K562 (cell line): Measurements from ENCODE around the gene MRNIP. TPM values are rescaled to one million over a fixed set of nuclear protein-coding genes. Genes with fewer than 3 reads are reported as not detected.
A peak's percentile ranks its signal among the peaks of the same experiment; 100 is the strongest.

ENCODE experiments used
- DACH1 ChIP-seq: fragments of 450-650 bp; IDR thresholded peaks from 2 replicates; pipeline ENCODE4 v1.6.1; 2018; ENCODE audit not compliant: partially characterized antibody
- E2F6 ChIP-seq, 2 experiments: IDR thresholded peaks; 2 replicates each; pipeline ENCODE4 v1.6.1; 2011; ENCODE audit warnings: borderline replicate concordance in 1 of 2, control low read depth in 1 of 2, low read depth in 1 of 2, low read length in 1 of 2, mild to moderate bottlenecking in 1 of 2, mixed read lengths in 1 of 2, moderate library complexity in 1 of 2; ENCODE audit not compliant: insufficient read depth in 1 of 2, insufficient read length in 1 of 2, poor library complexity in 1 of 2, severe bottlenecking in 1 of 2; ENCODE audit errors: extremely low read depth in 1 of 2
- ETV1 ChIP-seq: fragments of 450-650 bp; conservative IDR thresholded peaks from 2 replicates; pipeline ENCODE4 v1.6.1; 2016; ENCODE audit warnings: missing genetic modification characterization, control low read depth, low read depth, missing compliant biosample characterization
- GABPB2 ChIP-seq: fragments of 250-450 bp; sonication (Bioruptor Pico); conservative IDR thresholded peaks from 2 replicates; pipeline ENCODE4 v1.5.1; 2021; ENCODE audit warnings: mild to moderate bottlenecking
- HEY1 ChIP-seq: fragments of 250-450 bp; sonication (Bioruptor Pico); IDR thresholded peaks from 2 replicates; pipeline ENCODE4 v1.5.0; 2020; ENCODE audit warnings: mild to moderate bottlenecking, moderate library complexity, borderline replicate concordance
- JUN ChIP-seq, 2 experiments: sonication (generic) in 1 of 2; formaldehyde crosslinking in 1 of 2; IDR thresholded peaks; 2 replicates each; pipeline versions ENCODE4 v1.6.1 to v1.8.0; 2012 to 2022; ENCODE audit warnings: borderline replicate concordance in 2 of 2, mild to moderate bottlenecking in 2 of 2, improper control_type of control experiment in 1 of 2, low read depth in 1 of 2, low read length in 1 of 2, missing genetic modification reagents in 1 of 2
- NFE2L1 ChIP-seq: fragments of 450-650 bp; IDR thresholded peaks from 2 replicates; pipeline ENCODE4 v1.6.1; 2016; ENCODE audit warnings: missing genetic modification characterization, low read depth, mild to moderate bottlenecking, missing compliant biosample characterization, moderate library complexity, borderline replicate concordance
- RAD21 ChIP-seq, 2 experiments: fragments of 250-450 bp in 1 of 2; fragments of 450-650 bp in 1 of 2; sonication (Bioruptor Pico) in 1 of 2; formaldehyde crosslinking in 1 of 2; IDR thresholded peaks in 1 of 2; conservative IDR thresholded peaks in 1 of 2; 2 replicates each; pipeline versions ENCODE4 v1.4.0 to v1.8.0; 2020 to 2022; ENCODE audit warnings: mild to moderate bottlenecking in 2 of 2, moderate library complexity in 1 of 2
- RBM15 ChIP-seq: fragments of 200-400 bp; formaldehyde crosslinking; IDR thresholded peaks from 2 replicates; pipeline ENCODE4 v1.6.1; 2018; ENCODE audit warnings: mild to moderate bottlenecking, low read length, moderate library complexity; ENCODE audit not compliant: insufficient read depth
- SPI1 ChIP-seq: IDR thresholded peaks from 2 replicates; pipeline ENCODE4 v1.6.1; 2011; ENCODE audit warnings: low read depth, low read length, control low read depth, borderline replicate concordance
- TAF1 ChIP-seq: IDR thresholded peaks from 2 replicates; pipeline ENCODE4 v1.6.1; 2011; ENCODE audit warnings: mild to moderate bottlenecking, low read length, moderate library complexity; ENCODE audit not compliant: insufficient read depth, control insufficient read depth, severe bottlenecking; ENCODE audit errors: extremely low read depth
- THRB ChIP-seq: fragments of 450-650 bp; formaldehyde crosslinking; conservative IDR thresholded peaks from 2 replicates; pipeline ENCODE4 v1.4.0; 2022; ENCODE audit warnings: mild to moderate bottlenecking, missing genetic modification characterization
- TSC22D4 ChIP-seq: fragments of 450-650 bp; IDR thresholded peaks from 2 replicates; pipeline ENCODE4 v1.6.1; 2016; ENCODE audit warnings: missing genetic modification characterization, missing biosample characterization, control low read depth
- ZNF282 ChIP-seq: sonication (generic); formaldehyde crosslinking; IDR thresholded peaks from 2 replicates; pipeline ENCODE4 v1.8.1; 2023; ENCODE audit warnings: missing genetic modification reagents
- polyA plus RNA-seq, 8 experiments: library from polyadenylated mRNA; depleted of rRNA in 4 of 8; stranded (reverse) in 5 of 8; unstranded in 3 of 8; fragments of >200 nt; fragmentation: Nextera tagmentation in 2 of 8; fragmentation: Illumina TruSeq in 1 of 8; extraction: Ambion mirVana in 2 of 8; extraction: Trizol in 1 of 8; gene quantifications; 2 replicates each; pipeline versions ENCODE4 v1.2.1 to v1.2.3, GENCODE V29; 2011 to 2014; ENCODE audit warnings: inconsistent platforms in 1 of 8, missing spikeins in 1 of 8
- total RNA-seq, 7 experiments: library from RNA; depleted of rRNA in 6 of 7; stranded (reverse); fragments of >200 nt in 6 of 7; fragmentation: Illumina TruSeq in 2 of 7; extraction: Trizol in 2 of 7; gene quantifications; 2 replicates each; pipeline versions ENCODE4 v1.2.1 to v1.2.3, GENCODE V29; 2011 to 2021; ENCODE audit warnings: low replicate concordance in 1 of 7
- TF ChIP-seq, protein P1 (sequence below): fragments of 250-450 bp; sonication (Bioruptor Pico); IDR thresholded peaks from 2 replicates; pipeline ENCODE4 v1.6.1; 2021; ENCODE audit warnings: mild to moderate bottlenecking

Gene MRNIP
- total and polyA plus RNA-seq, 9 of the 15 experiments (the other 6 are each of a cell fraction or from before 2014, with no cell fraction given): 3.6 to 39.0 (median 16.8) TPM

- TF ChIP-seq THRB (CRISPR knock-in tag) (no peak), HEY1 (CRISPR knock-in tag) (no peak), E2F6 (IDR thresholded peaks at IDR 0.05; ENCODE audit: borderline replicate concordance in 1 of 2, extremely low read depth in 1 of 2, insufficient read depth in 1 of 2, insufficient read length in 1 of 2, low read depth in 1 of 2, low read length in 1 of 2, poor library complexity in 1 of 2, severe bottlenecking in 1 of 2) (peak in 1 of 2 experiments; percentile 3), JUN (IDR thresholded peaks at IDR 0.05; ENCODE audit: borderline replicate concordance, low read depth, low read length) (no peak), JUN (CRISPR knock-in tag; IDR thresholded peaks at IDR 0.05; ENCODE audit: borderline replicate concordance) (no peak), ETV1 (0 out of 2 replicates have a peak, but pooled peaks have one; percentile 19), TSC22D4 (tag) (no peak), RAD21 (CRISPR knock-in tag; conservative IDR thresholded peaks at IDR 0.05 in 1 of 2, IDR thresholded peaks at IDR 0.05 in 1 of 2) (0 out of 4 replicates have a peak, but pooled peaks of 1 of the 2 experiments have one; percentile 9), NFE2L1 (tag) (no peak), ZNF282 (CRISPR knock-in tag) (no peak), GABPB2 (no peak), DACH1 (no peak), TAF1 (no peak), SPI1 (no peak), RBM15 (no peak)
- TF ChIP-seq, protein P1, sequence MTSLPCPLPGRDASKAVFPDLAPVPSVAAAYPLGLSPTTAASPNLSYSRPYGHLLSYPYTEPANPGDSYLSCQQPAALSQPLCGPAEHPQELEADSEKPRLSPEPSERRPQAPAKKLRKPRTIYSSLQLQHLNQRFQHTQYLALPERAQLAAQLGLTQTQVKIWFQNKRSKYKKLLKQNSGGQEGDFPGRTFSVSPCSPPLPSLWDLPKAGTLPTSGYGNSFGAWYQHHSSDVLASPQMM (CRISPR knock-in tag): no peak
These were observed 46.3 kb downstream of the MRNIP start (continued) for GRCh38 chr5:179812135-179812825.
